HepG2 (cell line): ENCODE results near the gene ENPP1. TPM values are rescaled to one million over a fixed set of nuclear protein-coding genes. Genes with fewer than 3 reads are reported as not detected.
A peak's percentile ranks its signal among the peaks of the same experiment; 100 is the strongest.

Experiments
- CREM ChIP-seq, 2 experiments: sonication (generic) in 1 of 2; formaldehyde crosslinking in 1 of 2; IDR thresholded peaks; 2 replicates each; pipeline versions ENCODE4 v1.4.0 to v1.6.1; 2016 to 2020; ENCODE audit warnings: antibody characterized with exemption in 1 of 2, mild to moderate bottlenecking in 1 of 2, missing genetic modification reagents in 1 of 2
- FOXA1 ChIP-seq, 2 experiments: fragments of 450-650 bp in 1 of 2; sonication (generic) in 1 of 2; formaldehyde crosslinking in 1 of 2; IDR thresholded peaks; 2 replicates each; pipeline versions ENCODE4 v1.4.0 to v1.6.1; 2016 to 2020; ENCODE audit warnings: missing genetic modification reagents in 1 of 2
- GTF2F1 ChIP-seq: fragments of 150-350 bp; IDR thresholded peaks from 2 replicates; pipeline ENCODE4 v1.6.1; 2014; ENCODE audit warnings: low read length
- HDAC2 ChIP-seq: sonication (generic); formaldehyde crosslinking; IDR thresholded peaks from 2 replicates; pipeline ENCODE4 v1.4.0; 2020; ENCODE audit warnings: missing genetic modification reagents
- HES4 ChIP-seq: sonication (generic); formaldehyde crosslinking; IDR thresholded peaks from 2 replicates; pipeline ENCODE4 v1.9.0; 2021; ENCODE audit warnings: mild to moderate bottlenecking, missing genetic modification reagents, borderline replicate concordance
- HMG20B ChIP-seq: conservative IDR thresholded peaks from 2 replicates; pipeline ENCODE4 v1.6.1; 2016; ENCODE audit warnings: missing genetic modification reagents, missing compliant biosample characterization
- ISL2 ChIP-seq: sonication (generic); formaldehyde crosslinking; IDR thresholded peaks from 2 replicates; pipeline ENCODE4 v1.5.0; 2020; ENCODE audit warnings: missing genetic modification reagents
- KLF16 ChIP-seq, 2 experiments: sonication (generic) in 1 of 2; formaldehyde crosslinking in 1 of 2; IDR thresholded peaks; 2 replicates each; pipeline versions ENCODE4 v1.6.1 to v1.8.0; 2016 to 2023; ENCODE audit warnings: missing genetic modification reagents in 2 of 2, missing compliant biosample characterization in 1 of 2
- ONECUT2 ChIP-seq: sonication (generic); formaldehyde crosslinking; IDR thresholded peaks from 2 replicates; pipeline ENCODE4 v1.4.0; 2020; ENCODE audit warnings: missing genetic modification reagents
- PATZ1 ChIP-seq: sonication (generic); formaldehyde crosslinking; IDR thresholded peaks from 2 replicates; pipeline ENCODE4 v1.4.0; 2020; ENCODE audit warnings: missing genetic modification reagents
- SAP130 ChIP-seq: IDR thresholded peaks from 2 replicates; pipeline ENCODE4 v1.6.1; 2016; ENCODE audit warnings: low read depth
- TEAD3 ChIP-seq: optimal IDR thresholded peaks from 2 replicates; pipeline ENCODE3; 2016; ENCODE audit warnings: borderline replicate concordance
- ZBTB7B ChIP-seq: sonication (generic); formaldehyde crosslinking; IDR thresholded peaks from 2 replicates; pipeline ENCODE4 v1.4.0; 2020; ENCODE audit warnings: missing genetic modification reagents
- ZMYM4 ChIP-seq: sonication (generic); formaldehyde crosslinking; IDR thresholded peaks from 2 replicates; pipeline ENCODE4 v1.8.1; 2023; ENCODE audit warnings: mild to moderate bottlenecking, missing genetic modification reagents
- ZNF224 ChIP-seq: sonication (generic); formaldehyde crosslinking; IDR thresholded peaks from 2 replicates; pipeline ENCODE4 v1.5.0; 2020; ENCODE audit warnings: mild to moderate bottlenecking, missing genetic modification reagents
- ZNF557 ChIP-seq: sonication (generic); formaldehyde crosslinking; IDR thresholded peaks from 2 replicates; pipeline ENCODE4 v1.4.0; 2020; ENCODE audit warnings: missing genetic modification reagents
- ZNF580 ChIP-seq: IDR thresholded peaks from 2 replicates; pipeline ENCODE4 v1.6.1; 2016; ENCODE audit warnings: low read depth, borderline replicate concordance
- polyA plus RNA-seq, 8 experiments: library from polyadenylated mRNA; depleted of rRNA in 3 of 8; stranded (reverse) in 7 of 8; unstranded in 1 of 8; fragments of >200 nt; fragmentation: Illumina TruSeq in 4 of 8; extraction: Trizol in 4 of 8; gene quantifications; 2 replicates each; pipeline versions ENCODE4 v1.2.1 to v1.2.3, GENCODE V29; 2011 to 2016; ENCODE audit warnings: low read depth in 4 of 8, missing spikeins in 1 of 8, mixed read lengths in 1 of 8; ENCODE audit not compliant: insufficient read depth in 1 of 8
- total RNA-seq, 5 experiments: library from RNA; depleted of rRNA; stranded (reverse); fragments of >200 nt; fragmentation: Illumina TruSeq; extraction: Trizol; gene quantifications; 2 replicates each; pipeline ENCODE4 v1.2.3, GENCODE V29; 2016; ENCODE audit warnings: low read depth in 1 of 5
- TF ChIP-seq, protein P1 (sequence below): IDR thresholded peaks from 2 replicates; pipeline ENCODE4 v1.6.1; 2016; ENCODE audit warnings: low read depth, missing genetic modification reagents, missing compliant biosample characterization
- TF ChIP-seq, protein P2 (sequence below): IDR thresholded peaks from 2 replicates; pipeline ENCODE4 v1.6.1; 2016; ENCODE audit warnings: missing genetic modification reagents, missing compliant biosample characterization

ENPP1 gene
- total and polyA plus RNA-seq, 2 of the 13 experiments (the other 11 are each of a cell fraction or from before 2014, with no cell fraction given): 56.5 to 160 TPM

GRCh38 chr6:131765081-131765803, 42.6 kb upstream of the ENPP1 start (continued):
- TF ChIP-seq PATZ1 (CRISPR knock-in tag) (peak; percentile 52; the same call in 1 of the 2 replicates), ISL2 (CRISPR knock-in tag) (peak; percentile 74), FOXA1 (IDR thresholded peaks at IDR 0.05) (no peak), FOXA1 (CRISPR knock-in tag; IDR thresholded peaks at IDR 0.05) (peak; percentile 80), ZNF224 (CRISPR knock-in tag) (no peak), HDAC2 (CRISPR knock-in tag) (peak; percentile 80), ZNF580 (CRISPR knock-in tag) (0 out of 2 replicates have a peak, but pooled peaks have one; percentile 22), ZNF557 (no peak), CREM (IDR thresholded peaks at IDR 0.05) (peak; percentile 66), CREM (CRISPR knock-in tag; IDR thresholded peaks at IDR 0.05) (no peak), GTF2F1 (no peak), SAP130 (peak; percentile 65), KLF16 (CRISPR knock-in tag; IDR thresholded peaks at IDR 0.05) (0 out of 4 replicates have a peak, but pooled peaks of 1 of the 2 experiments have one; percentile 11), ZMYM4 (CRISPR knock-in tag) (peak; percentile 49; the same call in 1 of the 2 replicates), HMG20B (CRISPR knock-in tag) (0 out of 2 replicates have a peak, but pooled peaks have one; percentile 39), HES4 (no peak), ONECUT2 (CRISPR knock-in tag) (peak; percentile 75), ZBTB7B (CRISPR knock-in tag) (0 out of 2 replicates have a peak, but pooled peaks have one; percentile 20), TEAD3 (CRISPR knock-in tag) (peak; percentile 79)
- TF ChIP-seq, protein P1, sequence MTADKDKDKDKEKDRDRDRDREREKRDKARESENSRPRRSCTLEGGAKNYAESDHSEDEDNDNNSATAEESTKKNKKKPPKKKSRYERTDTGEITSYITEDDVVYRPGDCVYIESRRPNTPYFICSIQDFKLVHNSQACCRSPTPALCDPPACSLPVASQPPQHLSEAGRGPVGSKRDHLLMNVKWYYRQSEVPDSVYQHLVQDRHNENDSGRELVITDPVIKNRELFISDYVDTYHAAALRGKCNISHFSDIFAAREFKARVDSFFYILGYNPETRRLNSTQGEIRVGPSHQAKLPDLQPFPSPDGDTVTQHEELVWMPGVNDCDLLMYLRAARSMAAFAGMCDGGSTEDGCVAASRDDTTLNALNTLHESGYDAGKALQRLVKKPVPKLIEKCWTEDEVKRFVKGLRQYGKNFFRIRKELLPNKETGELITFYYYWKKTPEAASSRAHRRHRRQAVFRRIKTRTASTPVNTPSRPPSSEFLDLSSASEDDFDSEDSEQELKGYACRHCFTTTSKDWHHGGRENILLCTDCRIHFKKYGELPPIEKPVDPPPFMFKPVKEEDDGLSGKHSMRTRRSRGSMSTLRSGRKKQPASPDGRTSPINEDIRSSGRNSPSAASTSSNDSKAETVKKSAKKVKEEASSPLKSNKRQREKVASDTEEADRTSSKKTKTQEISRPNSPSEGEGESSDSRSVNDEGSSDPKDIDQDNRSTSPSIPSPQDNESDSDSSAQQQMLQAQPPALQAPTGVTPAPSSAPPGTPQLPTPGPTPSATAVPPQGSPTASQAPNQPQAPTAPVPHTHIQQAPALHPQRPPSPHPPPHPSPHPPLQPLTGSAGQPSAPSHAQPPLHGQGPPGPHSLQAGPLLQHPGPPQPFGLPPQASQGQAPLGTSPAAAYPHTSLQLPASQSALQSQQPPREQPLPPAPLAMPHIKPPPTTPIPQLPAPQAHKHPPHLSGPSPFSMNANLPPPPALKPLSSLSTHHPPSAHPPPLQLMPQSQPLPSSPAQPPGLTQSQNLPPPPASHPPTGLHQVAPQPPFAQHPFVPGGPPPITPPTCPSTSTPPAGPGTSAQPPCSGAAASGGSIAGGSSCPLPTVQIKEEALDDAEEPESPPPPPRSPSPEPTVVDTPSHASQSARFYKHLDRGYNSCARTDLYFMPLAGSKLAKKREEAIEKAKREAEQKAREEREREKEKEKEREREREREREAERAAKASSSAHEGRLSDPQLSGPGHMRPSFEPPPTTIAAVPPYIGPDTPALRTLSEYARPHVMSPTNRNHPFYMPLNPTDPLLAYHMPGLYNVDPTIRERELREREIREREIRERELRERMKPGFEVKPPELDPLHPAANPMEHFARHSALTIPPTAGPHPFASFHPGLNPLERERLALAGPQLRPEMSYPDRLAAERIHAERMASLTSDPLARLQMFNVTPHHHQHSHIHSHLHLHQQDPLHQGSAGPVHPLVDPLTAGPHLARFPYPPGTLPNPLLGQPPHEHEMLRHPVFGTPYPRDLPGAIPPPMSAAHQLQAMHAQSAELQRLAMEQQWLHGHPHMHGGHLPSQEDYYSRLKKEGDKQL (CRISPR knock-in tag): peak; percentile 74; the same call in 1 of the 2 replicates
- TF ChIP-seq, protein P2, sequence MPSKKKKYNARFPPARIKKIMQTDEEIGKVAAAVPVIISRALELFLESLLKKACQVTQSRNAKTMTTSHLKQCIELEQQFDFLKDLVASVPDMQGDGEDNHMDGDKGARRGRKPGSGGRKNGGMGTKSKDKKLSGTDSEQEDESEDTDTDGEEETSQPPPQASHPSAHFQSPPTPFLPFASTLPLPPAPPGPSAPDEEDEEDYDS (CRISPR knock-in tag): peak; percentile 53; the same call in 1 of the 2 replicates
